GM19324 (cell line): ENCODE data around the gene FKBP14.

Experiments
- ATAC-seq: cut with Tn5 transposase; IDR thresholded peaks from one replicate; pipeline ENCODE4 v1.9.1; 2021; ENCODE audit warnings: mild to moderate bottlenecking, moderate library complexity; ENCODE audit not compliant: unreplicated experiment, low FRiP score

The FKBP14 gene

GRCh38 chr7:29995652-29996051 lies 30.9 kb downstream of the FKBP14 start:
- ATAC-seq = no peak

- no peak for ATAC-seq
These were observed 33.4 kb downstream of the FKBP14 start for GRCh38 chr7:29993140-29993539.

- no peak for ATAC-seq
These were observed 34.6 kb downstream of the FKBP14 start for GRCh38 chr7:29991937-29992336.

- ATAC-seq = no peak
These were observed 35.6 kb downstream of the FKBP14 start for GRCh38 chr7:29990931-29991330.

GRCh38 chr7:29989257-29989995 lies 37.1 kb downstream of the FKBP14 start, which contains the start of gene SCRN1:
TSS of gene SCRN1 (minus strand) at chr7:29989801. CDS start at chr7:29969067, 20,734 bp downstream.
- ATAC-seq = peak; percentile 45

- ATAC-seq = peak; percentile 37
These were observed 37.9 kb downstream of the FKBP14 start for GRCh38 chr7:29988424-29989256.

GRCh38 chr7:29987811-29988317 lies 38.6 kb downstream of the FKBP14 start:
- no peak for ATAC-seq

- ATAC-seq = no peak
These were observed 39.4 kb downstream of the FKBP14 start for GRCh38 chr7:29987083-29987482.

GRCh38 chr7:29980151-29980550 lies 46.4 kb downstream of the FKBP14 start:
- no peak for ATAC-seq

GRCh38 chr7:29977886-29978651 lies 48.4 kb downstream of the FKBP14 start:
- ATAC-seq = no peak

- no peak for ATAC-seq
These were observed 49.7 kb downstream of the FKBP14 start for GRCh38 chr7:29976673-29977415.

GRCh38 chr7:29976266-29976665 lies 50.2 kb downstream of the FKBP14 start:
- ATAC-seq = no peak

- no peak for ATAC-seq
These were observed 50.9 kb downstream of the FKBP14 start for GRCh38 chr7:29975561-29975960.

GRCh38 chr7:29974286-29974685 lies 52.2 kb downstream of the FKBP14 start:
- ATAC-seq = no peak

- ATAC-seq = no peak
These were observed 54.2 kb downstream of the FKBP14 start for GRCh38 chr7:29972315-29972669.

- ATAC-seq = no peak
These were observed 54.8 kb downstream of the FKBP14 start for GRCh38 chr7:29971566-29972314.

- no peak for ATAC-seq
These were observed 56.3 kb downstream of the FKBP14 start for GRCh38 chr7:29970158-29970557.

GRCh38 chr7:29969738-29970137 lies 56.8 kb downstream of the FKBP14 start:
- no peak for ATAC-seq

GRCh38 chr7:29968683-29969395 lies 57.7 kb downstream of the FKBP14 start:
- no peak for ATAC-seq
